ENCODE measurements around the gene CHST5. TPM values are rescaled to one million over a fixed set of nuclear protein-coding genes. Genes with fewer than 3 reads are reported as not detected.
A peak's percentile ranks its signal among the peaks of the same experiment; 100 is the strongest.

Gene CHST5
- total and polyA plus RNA-seq, 2 experiments from 2014 or later: not detected

GRCh38 chr16:75486014-75486675, 49.8 kb downstream of the CHST5 start:
- Mint-ChIP-seq H3K27ac (0 out of 2 replicates have a peak overlapping the region, but pooled peaks have one; percentile 20), H3K4me1 (no peaks in the 10 kb centered on the region), H3K27me3 (ENCODE audit: insufficient read depth, low read depth, poor library complexity) (peaks cover 10% of the 10 kb centered on the region), H3K4me3 (no peak overlapping the region), H3K36me3 (ENCODE audit: low read depth) (peaks cover 15% of the 10 kb centered on the region), H3K9me3 (no peaks in the 10 kb centered on the region)
- TF ChIP-seq CREB1 (CRISPR knock-in tag; IDR thresholded peaks at IDR 0.05; ENCODE audit: low read depth) (no peak), ZNF462 (CRISPR knock-in tag; IDR thresholded peaks at IDR 0.05) (no peak), POLR2AphosphoS5 (IDR thresholded peaks at IDR 0.05; ENCODE audit: low read depth) (no peak), ZNF331 (CRISPR knock-in tag; IDR thresholded peaks at IDR 0.05; ENCODE audit: low read depth) (no peak), STAT1 (IDR thresholded peaks at IDR 0.05; ENCODE audit: unreplicated experiment) (no peak), NANOG (IDR thresholded peaks at IDR 0.05; ENCODE audit: borderline replicate concordance) (no peak), CTCF (conservative IDR thresholded peaks at IDR 0.05; ENCODE audit: low read depth in 2 of 2) (no peak), ETS1 (IDR thresholded peaks at IDR 0.05) (no peak), EZH2phosphoT487 (IDR thresholded peaks at IDR 0.05; ENCODE audit: unreplicated experiment) (no peak), EZH2 (IDR thresholded peaks at IDR 0.05; ENCODE audit: low read depth, unreplicated experiment) (no peak), ZNF114 (CRISPR knock-in tag; IDR thresholded peaks at IDR 0.05) (no peak), REST (IDR thresholded peaks at IDR 0.05; ENCODE audit: unreplicated experiment) (no peak), JUNB (IDR thresholded peaks at IDR 0.05; ENCODE audit: unreplicated experiment) (no peak)
- Histone ChIP-seq H3K36me3 (ENCODE audit: insufficient read depth) (no peaks in the 10 kb centered on the region), H3K27me3 (ENCODE audit: insufficient read depth) (no peaks in the 10 kb centered on the region), H3K79me2 (replicated peaks; ENCODE audit: insufficient read depth) (no peaks in the 10 kb centered on the region), H3K4me2 (no peak overlapping the region), H3K4me3 (no peak overlapping the region), H2AFZ (no peak overlapping the region), H3K9me2 (ENCODE audit: insufficient read depth) (no peaks in the 10 kb centered on the region), H3K27ac (ENCODE audit: low read depth) (no peak overlapping the region), H3K4me1 (ENCODE audit: insufficient read depth) (no peaks in the 10 kb centered on the region), H4K20me1 (replicated peaks; ENCODE audit: insufficient read depth) (no peaks in the 10 kb centered on the region), H3F3A (replicated peaks; ENCODE audit: low read depth) (no peaks in the 10 kb centered on the region)
- DNase-seq (ENCODE audit: low spot score) (no peak), ATAC-seq (no peak)

All from GM23338 (cell line).